SKM-1 (cell line): Measurements from ENCODE around the gene FBLN1.
"Not testable (repeated sequence)": the region's sequence is repeated elsewhere in the genome, so short reads cannot be mapped to it uniquely, and the experiment has no call there.

ENCODE experiments used
- DNase-seq: peaks from one replicate; lab custom pipeline; 2025; ENCODE audit not compliant: unreplicated experiment; lab: John Stamatoyannopoulos, UW

Gene FBLN1, protein sequence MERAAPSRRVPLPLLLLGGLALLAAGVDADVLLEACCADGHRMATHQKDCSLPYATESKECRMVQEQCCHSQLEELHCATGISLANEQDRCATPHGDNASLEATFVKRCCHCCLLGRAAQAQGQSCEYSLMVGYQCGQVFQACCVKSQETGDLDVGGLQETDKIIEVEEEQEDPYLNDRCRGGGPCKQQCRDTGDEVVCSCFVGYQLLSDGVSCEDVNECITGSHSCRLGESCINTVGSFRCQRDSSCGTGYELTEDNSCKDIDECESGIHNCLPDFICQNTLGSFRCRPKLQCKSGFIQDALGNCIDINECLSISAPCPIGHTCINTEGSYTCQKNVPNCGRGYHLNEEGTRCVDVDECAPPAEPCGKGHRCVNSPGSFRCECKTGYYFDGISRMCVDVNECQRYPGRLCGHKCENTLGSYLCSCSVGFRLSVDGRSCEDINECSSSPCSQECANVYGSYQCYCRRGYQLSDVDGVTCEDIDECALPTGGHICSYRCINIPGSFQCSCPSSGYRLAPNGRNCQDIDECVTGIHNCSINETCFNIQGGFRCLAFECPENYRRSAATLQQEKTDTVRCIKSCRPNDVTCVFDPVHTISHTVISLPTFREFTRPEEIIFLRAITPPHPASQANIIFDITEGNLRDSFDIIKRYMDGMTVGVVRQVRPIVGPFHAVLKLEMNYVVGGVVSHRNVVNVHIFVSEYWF

DNA sequence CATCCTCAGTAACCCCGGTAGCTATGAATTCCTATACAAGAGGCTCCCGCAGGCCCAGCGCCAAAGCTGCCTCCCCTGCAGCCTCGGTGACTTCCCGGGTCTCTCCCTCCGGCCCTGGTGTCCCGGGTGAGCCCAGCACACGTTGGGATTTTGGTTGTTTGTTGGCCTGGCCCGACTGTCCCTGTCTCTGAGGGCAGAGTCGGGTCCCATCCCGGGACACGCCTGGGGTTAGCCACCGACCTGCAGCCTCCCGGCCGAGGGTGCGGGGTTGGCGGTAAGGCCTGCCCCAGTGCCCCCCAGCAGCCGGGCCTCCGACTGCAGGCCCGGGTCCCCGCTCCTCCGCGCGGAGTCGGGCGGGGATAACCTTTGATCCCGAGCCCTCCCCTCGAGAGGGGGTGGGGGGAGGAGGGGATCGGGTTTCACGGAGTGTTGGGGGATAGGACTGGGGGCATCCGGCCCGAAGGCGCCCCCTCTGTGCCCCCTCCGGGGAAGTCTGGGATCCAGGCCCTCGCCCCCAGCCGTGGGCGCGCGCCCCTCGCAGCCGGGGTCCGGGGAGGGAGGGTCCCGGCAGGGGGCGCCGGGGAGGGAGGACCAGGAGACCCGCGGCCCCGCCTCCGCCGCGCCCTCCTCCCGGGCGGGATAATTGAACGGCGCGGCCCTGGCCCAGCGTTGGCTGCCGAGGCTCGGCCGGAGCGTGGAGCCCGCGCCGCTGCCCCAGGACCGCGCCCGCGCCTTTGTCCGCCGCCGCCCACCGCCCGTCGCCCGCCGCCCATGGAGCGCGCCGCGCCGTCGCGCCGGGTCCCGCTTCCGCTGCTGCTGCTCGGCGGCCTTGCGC is at the start of gene FBLN1:
FBLN1 (plus strand) TSS at position 669 of the 835 bp plus-strand sequence; CDS start at position 772, 103 bp downstream.
- DNase-seq = no peak

DNA sequence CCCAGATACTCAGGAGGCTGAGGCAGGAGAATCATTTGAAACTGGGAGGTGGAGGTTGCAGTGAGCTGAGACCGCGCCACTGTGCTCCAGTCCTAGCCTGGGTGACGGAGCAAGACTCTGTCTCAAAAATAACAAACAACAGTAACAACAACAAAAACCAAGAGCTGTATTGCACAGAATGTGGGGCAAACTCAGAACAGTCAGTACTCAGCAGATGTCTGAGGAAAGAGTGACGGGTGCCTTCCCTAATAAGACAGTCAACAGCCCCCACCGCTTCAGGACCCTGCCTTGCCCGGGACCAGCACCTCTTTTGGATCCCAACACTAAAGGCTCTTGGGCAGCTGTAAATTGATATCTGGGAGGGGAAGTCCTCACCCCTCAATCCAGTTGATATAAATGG is 48.9 kb upstream of the FBLN1 start:
- DNase-seq = no peak

DNA sequence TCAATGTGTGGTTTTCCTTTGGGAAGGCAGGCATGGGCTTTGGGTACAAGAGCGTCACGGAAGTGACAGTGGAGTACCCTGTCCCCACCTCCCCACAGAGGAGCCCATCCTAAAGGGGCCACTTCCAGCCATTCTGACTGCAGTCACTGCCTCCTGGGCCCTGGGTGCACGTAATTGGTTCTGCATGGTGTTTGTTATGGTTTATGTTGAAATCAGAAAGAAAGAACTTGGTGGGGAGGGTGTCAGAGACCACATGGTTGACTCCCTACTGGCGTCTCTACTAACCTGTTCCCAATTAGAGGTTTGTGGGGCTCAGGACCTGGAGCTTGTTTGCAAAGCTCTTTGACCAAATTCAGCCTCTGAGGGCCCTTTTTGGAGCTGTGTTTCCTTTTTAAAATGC is 48.4 kb upstream of the FBLN1 start:
- no peak for DNase-seq

DNA sequence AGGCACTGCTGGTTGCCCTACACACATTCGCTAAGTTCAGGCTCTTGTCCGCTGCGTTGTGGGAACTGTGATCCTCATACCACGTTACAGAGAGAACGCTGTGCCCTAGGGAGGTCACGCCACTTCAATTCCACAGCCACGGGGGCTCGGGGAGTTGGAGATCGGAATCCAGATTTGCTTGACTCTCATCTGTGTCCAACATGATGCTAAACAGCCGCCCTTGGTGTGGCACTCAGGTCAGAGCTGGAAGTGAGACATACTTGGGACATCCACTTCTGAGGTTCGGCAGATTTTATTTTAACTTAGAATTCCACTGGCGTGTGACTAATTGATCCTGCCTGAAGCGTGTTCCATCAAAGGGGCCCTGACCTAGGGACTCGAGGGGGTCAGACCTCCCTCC is 47.5 kb upstream of the FBLN1 start:
- no peak for DNase-seq

DNA sequence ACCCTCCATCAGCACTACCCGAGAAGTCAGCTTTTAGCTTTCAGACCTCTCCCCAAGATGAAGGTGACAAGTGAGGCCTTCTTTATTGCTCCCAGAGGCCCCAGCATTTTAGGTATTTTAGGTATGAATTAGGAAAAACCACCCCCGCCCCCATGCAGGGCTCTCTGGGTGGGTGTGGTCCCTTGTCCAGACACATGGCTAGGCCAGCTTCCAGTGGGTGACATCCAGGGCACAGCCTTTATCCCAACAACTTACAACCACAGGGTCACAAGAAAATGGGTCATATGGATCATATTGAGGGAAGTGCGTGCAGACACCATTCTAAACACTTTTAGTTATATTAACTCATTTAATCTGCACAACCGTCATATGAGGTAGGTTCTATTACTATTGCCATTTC is 47.1 kb upstream of the FBLN1 start:
- DNase-seq = no peak

DNA sequence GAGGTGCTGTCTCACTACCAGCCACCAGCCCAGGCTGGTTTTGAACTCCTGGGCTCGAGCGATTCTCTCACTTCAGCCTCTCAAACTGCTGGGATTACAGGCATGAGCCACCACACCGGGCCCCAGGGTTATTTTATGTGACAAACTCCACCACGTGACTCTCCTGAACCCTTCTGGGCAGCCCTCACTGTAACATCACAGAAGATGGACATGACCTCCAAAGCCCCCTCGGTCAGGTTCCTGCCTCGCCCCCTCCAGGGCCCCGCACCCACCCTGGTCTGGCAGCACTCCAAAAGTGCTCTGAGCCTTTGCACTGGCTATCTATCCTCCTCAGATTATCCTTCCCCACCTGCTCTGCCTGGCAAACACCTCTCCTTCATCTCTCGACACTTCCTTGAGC is 45.9 kb upstream of the FBLN1 start:
- DNase-seq = no peak

DNA sequence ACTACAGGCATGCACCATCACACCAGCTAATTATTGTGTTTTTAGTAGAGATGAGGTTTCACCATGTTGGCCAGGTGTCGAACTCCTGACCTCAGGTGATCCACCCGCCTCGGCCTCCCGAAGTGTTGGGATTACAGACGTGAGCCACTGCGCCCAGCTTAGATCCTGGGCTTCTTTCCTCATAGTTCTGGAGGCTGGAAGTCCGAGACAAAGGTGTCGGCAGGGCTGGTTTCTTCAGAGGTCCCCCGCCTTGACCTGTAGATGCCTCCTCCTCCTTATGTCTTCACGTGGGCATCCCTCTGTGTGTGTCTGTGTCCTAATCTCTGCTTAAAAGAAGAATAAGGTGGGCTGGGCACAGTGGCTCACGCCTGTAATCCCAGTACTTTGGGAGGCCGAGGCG is 44.2 kb upstream of the FBLN1 start:
- DNase-seq = no peak

DNA sequence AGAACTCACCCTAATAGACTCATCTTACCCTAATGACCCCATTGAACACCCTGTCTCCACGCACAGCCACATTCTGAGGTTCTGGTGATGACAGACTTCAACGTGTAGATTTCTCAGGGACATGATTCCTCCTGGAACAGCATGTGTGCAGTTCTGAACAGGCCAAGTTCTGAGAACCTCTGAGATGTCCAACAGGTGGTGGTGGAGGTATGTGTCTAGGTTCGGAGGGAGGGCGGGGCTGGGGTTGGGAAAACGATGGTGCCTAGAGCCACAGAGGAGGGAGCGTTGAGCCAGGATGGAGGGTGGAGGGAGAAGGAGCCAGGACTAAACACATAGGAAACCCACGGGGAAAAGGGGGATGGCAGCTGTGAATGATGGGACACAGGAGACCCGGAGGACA is 43.4 kb upstream of the FBLN1 start:
- DNase-seq = no peak

DNA sequence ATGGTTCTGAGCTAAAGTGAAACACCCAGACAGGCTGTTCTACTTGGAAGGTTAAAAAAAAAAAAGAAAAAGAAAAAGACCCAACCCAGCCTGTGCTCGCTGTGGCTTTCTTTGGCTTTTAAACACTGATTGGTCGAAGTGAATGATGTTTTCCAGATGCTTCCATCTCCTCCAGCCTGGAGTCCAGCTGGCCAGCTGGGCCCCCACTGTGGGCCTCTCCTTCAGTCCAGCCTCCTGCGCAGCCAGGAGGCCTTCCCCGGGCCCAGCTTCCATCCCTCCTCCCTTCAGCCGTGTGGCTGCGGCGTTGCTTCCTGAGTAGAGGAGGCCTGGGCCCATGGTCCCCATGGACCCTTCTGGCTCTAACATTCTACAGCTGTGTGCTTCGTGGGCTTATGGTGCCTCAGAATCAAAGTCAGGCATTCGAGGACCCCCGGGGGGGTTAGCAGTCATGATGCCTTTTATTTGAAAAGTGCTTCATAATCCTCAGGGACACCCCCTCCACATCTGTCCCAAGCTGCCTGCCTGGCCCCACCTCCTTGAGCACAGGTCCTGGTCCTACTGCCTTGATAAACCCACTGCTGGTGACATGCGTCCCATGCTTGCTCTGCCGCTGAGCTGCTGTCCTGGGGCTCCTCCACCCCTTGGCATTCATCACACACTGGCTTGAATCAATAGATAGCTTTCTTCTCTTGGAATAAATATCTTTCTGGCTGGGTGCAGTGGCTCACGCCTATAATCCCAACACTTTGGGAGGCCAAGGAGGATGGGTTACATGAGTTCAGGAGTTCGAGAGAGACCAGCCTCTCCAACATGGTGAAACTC is 42.2 kb upstream of the FBLN1 start:
- DNase-seq = no peak

DNA sequence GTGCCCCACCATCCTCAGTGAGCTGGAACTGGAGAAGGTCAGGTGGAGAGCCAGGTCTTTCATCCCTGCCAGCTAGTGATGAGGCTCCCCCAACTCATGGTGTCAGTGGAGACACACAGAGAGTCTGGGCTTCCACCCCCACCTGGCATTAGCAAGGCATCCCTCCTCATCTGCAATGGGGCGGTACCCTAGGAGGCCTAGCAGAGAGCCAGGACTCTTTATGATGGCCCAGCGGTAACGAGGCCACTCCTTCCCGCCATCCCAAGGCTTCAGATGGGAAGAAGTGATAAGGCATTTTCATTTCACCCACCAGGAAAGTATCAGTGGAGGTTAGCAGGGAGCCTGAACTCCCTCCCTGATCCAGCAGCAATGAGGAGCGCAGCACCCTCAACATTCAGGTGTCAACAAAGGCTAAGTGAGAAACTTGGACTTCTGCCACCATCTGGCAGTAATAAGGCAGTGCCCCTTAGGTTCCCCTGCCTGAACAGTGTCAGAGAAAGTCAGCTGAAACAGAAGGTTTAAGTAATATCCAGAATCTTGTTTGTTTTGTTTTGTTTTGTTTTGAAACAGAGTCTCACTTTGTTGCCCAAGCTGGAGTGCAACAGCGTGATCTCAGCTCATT is 40.5 kb upstream of the FBLN1 start:
- no peak for DNase-seq

DNA sequence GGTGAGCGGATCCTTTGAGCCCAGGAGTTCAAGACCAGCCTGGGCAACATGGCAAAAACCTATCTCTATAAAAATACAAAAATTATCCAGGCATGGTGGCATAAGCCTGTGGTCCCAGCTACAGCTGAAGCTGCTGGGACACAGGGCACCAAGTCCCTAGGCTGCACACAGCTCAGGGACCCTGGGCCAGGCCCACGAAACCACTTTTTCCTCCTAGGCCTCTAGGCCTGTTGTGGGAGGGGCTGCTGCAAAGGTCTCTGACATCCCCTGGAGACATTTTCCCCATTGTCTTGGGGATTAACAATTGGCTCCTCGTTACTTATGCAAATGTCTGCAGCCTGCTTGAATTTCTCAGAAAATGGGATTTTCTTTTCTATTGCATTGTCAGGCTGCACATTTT is 39.0 kb upstream of the FBLN1 start:
- not testable (repeated sequence) for DNase-seq

DNA sequence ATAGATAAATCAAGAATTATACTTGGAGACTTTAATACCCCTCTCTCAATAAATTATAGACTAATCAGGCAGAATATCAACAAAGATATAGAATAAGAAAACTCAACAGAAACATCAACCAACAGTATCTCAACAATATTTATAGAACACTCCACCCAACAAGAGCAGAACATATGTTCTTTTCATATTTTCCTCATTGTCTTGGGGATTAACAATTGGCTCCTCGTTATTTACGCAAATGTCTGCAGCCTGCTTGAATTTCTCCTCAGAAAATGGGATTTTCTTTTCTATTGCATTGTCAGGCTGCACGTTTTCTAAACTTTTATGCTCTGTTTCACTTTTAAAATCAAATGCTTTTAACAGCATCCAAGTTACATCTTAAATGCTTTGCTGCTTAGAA is 37.0 kb upstream of the FBLN1 start:
- DNase-seq = no peak

DNA sequence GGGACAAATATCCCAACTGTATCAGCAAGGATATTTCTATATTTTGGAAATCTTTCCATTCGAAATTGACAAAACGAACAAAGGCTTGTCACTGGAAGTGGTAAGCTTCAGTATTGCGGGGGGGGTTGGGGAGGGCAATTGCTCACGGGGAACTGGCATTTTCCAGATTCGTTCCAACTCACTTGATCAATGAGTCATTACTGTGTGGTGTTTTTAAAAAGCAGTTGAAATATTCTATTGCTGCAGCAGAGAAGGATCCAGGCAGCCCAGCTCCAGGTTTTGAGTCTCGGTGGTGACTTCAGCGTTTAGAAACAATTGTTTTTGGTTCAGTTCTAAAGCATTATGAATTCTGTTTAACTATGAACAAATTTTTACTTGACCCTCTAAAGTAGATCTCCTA is 33.8 kb upstream of the FBLN1 start:
- DNase-seq = no peak

DNA sequence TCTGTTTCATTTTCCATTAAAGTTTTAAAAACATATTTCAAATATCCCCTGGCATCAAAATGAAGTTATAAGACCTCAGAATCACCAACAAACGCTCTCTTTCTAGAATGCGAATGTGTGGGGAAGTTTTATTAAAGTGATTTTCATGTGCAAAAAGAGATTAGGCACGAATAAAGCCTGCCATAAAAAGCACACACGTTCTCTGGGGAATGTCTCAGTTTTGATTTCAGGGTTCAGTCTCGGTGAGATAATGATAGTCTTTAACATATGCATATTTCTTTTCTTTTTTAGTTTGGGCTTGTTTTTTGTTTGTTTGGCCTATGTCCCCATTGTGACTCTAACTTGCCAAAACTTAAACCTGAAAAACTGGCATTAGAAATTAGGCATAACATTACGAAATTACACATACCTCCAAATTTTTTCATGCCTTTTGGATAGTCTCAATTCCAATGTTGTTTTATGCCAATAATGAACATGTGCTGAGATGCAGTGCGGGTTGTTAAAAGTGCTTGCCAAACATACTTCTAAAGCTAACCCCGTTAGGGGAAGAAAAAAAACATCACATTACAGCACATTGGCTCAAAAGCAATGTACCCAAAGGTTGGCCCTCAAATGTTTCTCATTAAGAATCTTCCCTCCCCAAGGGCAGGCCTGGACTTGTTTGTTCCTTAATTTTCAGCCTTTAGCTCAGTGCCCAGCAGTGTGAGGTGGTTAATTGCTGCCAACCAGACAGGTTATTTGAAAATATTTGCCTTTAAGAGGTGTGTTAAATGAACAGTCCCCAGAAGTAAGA is 33.2 kb upstream of the FBLN1 start:
- peak; percentile 52 for DNase-seq

DNA sequence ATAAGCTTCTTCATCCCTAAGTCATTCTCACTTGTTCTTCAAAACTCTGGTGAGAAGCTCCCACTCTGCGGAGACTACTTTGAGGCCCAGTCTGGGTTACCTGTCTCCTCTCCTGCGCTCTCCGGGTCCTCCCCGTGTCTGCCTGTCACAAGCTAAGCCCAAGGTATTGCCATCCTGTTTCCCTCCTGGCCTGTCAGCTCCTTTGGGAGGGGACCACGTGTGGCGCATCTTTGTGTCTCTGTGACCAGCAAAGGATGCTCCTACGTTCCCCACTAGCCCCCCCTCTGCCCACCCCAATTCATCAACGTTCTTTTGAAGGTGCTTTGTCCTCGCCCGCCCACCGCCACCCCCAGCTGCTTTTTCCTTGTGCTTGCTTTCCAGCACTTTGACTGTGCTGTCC is 31.8 kb upstream of the FBLN1 start:
- DNase-seq = no peak

DNA sequence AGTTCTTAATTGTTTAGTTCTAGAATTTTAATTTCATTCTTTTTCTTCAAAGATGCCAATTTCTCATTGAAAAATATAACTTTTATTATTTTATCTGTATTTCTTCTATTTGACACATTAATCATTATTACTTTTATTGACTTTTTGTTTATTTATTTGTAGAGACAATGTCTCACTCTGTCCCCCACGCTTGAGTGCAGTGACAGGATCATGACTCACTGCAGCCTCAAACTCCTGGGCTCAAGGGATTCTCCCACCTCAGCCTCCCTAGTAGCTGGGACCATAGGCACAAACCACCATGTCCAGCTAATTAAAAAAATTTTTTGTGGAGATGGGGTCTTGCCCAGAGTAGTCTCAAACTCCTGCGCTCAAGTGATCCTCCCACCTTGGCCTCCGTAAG is 30.3 kb upstream of the FBLN1 start:
- DNase-seq = no peak

DNA sequence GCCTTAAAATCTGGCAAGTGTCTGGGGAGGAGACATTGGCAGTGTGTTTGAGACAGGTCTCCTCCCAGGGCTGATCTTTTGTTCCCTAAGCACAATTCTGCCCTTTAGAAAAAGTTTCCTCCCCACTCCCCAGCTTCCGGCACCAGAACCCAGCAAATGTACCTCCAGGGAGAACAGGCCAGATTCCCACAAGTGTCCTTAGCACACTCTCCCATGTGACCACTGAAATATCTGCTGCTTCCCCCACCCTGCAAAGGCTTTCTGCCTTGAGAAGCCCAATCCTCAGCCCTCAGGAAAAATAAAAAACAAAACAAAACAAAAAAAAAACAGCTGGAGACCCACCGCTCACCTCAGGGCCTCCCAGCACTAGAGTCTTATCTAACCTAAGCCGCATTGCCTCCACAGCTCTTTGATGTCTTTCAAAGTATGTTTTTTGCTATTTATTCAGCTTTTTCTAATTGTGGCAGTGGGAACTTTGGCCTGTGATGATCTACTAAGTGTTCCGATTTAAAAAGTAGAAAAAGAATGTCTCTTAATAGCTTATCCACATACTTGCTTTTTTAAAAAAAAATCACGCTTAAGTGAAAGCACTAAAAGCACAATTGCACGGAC is 29.0 kb upstream of the FBLN1 start:
- no peak for DNase-seq

DNA sequence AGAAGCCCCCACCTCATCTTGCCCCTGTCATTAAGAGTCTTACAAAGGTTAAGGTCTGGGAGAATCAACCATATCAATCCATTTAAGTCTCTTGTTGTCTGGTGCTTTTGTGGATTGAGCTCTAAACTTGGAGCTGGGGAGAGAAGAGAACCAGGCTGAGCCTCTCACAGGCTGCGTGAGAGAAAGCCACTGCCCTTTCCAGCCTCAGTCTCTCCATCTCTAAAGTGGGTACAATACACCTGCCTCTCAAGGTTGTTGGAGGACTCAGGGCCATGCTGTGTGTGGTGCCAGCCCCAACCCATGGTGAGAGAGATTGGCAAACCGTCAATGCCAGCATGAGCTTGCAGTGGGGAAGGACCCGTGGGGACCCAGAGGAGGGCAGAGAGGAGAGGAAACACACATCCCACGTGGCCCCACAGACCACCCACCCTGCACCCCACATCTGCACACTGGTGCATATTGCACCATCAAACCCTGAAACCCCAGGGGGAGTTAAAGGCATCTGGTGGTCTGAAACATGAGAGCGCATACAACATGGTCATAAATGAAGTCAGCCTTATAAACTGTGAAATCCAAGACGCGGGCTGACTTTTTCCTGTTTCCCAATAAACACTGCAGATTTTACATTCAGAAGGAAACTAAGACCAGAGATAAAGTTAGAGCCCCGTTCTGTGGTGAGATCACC is 27.5 kb upstream of the FBLN1 start:
- DNase-seq = no peak
